GM15510 (cell line): Measurements from ENCODE around the gene ZNF275.

Source experiments
- POLR2A ChIP-seq: IDR thresholded peaks from 3 replicates; pipeline ENCODE4 v1.6.1; 2011; ENCODE audit warnings: borderline replicate concordance; ENCODE audit not compliant: insufficient read length; ENCODE audit errors: extremely low read depth

The ZNF275 gene

DNA sequence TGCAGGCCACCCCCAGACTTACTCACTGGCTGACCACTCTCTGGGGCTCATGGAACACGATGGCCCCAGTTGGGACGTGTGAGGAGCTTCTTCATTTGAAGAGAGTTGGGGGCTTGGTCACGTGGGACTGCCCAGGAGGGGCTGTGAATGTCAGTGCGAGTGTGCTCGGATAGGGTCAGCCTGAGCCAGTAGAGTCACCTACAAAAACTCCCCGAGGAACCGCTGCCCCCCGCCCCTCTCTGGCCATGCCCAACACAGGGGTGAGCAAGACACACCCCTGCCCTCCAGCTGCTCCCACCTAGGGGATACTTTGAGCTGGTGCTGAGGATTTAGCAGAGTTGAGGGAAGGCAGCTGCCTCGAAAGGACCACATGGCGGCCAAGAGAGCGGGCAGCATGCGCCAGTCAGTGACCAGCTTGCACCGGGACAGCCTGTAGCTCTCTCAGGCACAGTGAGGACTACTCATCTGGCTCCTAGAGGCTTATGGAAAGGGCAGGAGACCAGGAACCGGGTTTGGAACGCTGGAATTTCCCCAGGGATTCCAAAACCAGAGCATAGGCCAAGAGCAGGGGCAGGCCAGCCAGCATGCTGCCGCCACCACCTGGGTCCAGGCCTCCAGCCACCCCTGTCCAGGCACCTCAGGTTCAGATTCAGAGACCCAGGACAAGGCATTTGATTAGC, 58.8 kb downstream of the ZNF275 start:
- TF ChIP-seq POLR2A: no peak

DNA sequence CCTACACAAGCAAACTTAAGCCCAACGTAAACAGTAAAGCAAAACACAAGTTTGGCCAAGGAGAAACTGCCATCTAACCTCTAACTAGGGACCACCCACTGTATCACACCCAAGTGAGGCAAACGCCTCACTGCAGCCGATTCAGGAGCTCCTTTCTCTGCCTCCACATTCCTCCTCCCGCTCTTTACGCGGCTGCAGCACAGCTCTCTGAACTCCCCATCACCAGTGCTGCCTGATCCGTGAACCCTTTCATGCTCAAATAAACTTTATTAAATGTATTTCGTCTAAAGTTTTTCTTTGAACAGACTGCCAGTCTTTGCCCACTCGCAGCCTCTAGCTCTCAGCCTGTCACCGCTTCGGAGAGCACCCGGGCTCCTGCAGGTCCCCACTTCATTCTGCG, 60.7 kb downstream of the ZNF275 start:
- TF ChIP-seq POLR2A: no peak

DNA sequence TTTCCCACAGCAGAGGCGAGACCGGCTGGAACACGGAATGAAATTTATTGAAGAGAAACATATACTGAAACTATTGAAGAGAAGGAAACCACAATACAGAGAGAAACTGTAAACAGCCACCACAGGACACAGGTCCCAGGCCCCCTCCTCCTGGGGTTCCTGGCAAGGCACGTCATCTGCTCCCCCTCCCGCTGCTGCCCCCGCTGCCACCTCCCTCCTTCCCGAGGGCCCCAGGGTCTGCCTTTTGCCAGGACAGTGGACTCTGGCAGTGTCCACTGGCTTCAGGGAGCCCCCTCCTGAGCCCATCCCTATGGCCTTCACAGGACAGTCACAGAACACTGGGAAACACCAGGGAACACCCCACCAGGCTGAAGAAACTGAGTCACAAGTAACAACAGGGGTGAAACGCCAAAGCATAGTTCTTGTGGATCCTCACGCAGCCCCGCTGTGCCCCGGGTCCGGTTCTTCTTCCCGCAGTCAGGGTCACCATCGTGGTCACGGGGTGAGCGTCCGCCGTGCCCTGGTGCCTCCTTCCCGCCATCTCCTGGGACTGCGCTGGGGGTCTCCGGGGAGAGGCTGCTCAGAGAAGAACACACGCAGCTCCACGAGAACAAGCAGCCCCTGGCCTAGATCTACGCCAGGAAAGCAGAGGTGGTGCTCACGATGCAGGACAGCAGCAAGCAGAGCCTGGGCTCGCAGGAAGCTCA, 61.8 kb downstream of the ZNF275 start:
- TF ChIP-seq POLR2A: no peak

DNA sequence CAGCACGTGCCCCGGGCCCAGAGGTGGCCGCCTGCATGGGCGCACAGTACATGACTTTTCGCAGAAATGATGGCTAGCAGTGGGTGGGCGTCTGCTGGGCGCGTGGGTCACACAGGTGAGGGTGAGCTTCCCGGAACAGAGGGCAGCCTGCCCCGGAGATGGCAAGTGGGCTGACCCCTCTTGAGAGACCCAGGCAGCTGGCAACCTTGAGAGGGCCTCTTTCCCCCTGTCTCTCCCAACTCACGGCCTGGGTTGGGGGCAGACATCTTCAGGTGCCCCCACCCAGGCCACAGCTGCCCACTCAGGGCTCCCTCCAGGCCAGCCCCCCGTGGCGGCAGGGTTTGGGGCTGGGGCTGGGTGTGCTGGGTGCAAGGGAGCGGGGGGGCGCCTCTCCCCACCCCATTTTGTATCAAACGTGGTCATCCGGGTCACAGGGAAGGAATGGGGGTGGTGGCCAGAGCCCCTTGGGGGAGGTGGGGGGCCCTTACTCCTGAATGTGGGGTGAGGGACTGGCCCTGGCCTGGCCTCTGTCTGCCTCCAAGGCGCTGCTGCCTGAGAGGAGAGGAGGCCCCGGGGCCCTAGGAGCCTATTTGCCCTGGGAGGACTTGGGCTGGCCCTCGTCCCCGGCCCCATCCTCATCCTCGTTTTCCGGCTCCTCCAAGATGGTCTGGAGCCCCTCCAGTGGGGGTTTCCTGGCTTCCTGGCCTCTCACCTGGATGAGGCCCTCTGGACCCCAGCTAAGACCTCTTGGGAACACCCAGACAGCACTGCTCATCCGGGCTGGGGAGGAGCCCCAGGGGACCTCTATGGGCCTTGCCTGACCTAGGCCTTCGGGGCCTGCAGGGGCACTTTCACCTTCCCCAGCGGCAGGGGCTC, 62.6 kb downstream of the ZNF275 start:
- no peak for TF ChIP-seq POLR2A

DNA sequence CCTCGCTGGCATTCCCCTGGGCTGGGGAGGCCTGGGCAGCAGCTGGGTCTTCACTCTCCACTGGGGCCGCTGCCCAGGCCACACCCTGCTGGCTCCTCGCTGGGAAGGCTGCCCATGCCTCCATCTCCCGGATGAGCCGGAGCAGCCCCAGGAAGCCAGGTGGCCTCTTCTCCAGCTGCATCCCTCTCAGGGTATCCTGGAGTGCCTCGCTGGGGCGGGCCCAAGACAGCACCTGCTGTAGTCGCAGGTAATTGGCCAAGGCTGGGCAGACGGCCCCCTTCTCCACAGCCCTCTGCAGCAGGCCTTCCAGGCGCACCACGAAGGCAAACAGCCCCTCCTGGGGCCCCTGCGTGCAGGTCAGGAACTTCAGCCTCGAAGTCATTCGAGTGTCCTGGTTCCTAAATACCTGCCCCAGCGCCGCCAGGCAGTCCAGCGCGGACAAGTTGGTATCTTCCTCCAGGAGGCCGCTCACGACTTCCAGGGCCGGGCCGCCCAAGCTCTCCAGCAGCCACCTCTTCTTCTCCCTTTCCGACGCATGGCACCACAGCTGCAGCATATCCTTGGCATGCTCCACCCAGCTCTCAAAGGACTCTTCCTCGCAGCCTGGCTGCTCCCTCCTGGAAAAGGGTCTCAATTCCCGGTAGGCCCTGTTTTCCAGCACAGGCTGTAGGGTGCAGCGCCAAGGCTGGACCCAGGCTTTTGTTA, 63.5 kb downstream of the ZNF275 start:
- TF ChIP-seq POLR2A: no peak

DNA sequence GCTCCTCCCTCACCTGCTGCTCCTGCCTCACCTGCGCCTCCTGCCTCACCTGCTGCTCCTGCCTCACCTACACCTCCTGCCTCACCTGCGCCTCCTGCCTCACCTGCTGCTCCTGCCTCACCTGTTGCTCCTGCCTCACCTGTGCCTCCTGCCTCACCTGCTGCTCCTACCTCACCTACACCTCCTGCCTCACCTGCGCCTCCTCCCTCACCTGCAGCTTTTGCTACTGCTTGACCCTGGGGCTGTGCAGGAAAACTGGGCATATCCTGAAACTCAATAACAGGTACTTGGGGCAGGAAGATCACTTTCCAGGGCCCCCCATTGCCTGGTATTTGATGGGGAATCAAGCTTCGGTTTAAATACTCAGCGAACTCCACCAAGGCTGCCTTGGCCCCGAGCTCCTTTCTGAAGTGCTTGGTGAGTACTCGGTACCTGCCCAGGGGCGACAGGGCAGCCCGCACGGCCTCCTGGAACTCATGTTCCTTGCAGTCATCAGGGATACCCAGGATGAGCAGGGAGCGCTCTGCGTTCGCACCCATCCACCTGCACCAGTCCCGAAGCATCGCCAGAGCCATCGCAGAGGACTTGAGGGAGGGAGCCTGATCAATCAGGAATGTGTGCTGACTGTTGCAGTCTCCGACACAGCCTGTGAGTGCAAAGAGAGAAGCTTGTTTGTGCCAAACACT, 64.5 kb downstream of the ZNF275 start:
- TF ChIP-seq POLR2A: no peak

DNA sequence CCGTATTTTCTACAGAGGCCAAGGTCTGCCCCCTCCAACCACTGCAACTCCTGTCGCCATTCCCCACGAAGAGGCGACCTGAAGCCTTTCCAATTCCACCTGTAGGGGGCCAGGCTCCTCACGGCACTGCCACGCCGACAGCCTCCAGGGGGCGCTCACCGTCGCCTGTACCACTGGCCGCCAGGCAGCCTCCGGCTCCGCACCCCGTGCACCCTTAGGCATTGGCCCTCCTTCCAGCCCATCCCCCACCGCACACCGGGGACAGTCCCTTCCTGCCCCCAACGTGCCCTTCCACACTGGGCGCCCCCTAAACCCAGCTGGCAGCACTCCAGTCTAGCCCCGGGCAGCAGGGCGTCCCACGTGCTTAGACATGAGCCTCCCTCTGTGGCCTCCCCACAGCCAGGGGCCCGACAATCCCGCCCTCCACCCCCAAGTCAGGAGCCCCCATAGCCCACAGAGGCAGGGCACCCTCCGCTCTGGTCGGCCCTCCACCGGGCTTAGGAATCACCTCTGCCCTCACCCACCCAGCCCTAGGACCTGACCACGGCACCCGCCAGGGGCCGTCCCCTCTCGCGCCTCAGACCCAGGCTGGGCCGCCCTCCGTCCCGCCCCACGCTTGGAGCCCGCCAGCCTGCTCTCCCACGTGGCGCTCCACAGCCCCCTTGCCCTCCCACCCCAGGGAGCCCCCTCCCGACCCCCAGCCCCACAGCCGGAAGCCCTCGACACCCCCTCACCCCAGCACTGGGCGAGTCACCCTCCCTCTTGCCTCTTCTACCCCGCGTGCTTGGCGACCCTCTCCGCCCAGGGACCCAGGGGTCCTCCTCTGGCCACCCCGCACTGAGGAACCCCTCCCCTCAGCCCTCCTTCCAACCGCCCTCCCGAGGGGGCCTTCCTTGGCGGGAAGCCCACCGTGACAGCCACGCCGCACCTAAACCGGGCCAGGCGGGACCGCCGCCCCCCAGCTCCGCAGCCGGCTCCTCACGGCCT, 66.5 kb downstream of the ZNF275 start:
- TF ChIP-seq POLR2A: no peak

DNA sequence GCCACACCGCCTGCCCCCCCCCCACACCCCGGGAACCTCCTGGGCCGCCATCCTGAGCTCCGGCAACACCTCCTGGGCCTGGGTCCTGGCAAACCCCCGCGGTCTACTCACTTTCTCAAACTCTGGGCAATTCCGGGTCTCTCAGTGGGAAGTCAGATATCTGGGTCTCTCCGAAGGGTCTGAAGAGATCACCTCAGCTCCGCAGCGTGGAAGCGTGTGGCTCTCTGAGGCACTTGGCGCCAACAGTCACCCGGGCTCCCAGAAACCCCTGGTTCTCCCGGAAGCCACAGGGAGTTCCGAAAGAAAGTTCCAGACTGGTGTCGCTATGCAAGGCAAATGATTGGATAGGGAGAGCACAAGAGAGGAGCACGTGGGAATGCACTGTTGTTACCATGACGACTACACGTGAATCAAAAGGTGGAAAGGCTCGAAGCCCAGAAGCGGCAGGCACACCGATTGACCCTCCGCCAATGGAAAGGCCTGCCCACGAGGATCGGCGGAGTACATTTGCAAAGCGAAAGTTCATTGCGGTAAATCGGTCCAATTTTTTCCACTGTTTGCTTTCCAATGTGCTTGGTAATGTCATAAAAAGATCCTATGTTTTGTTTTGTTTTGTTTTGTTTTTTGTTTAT, 67.3 kb downstream of the ZNF275 start, which contains the start of gene PNMA6E:
Gene PNMA6E (minus strand): TSS at position 218 of the 632 bp plus-strand sequence. CDS start 2,501 bp downstream, outside the sequence.
- TF ChIP-seq POLR2A: no peak
